NCI-H460 (cell line): ENCODE measurements around the gene TNS4. TPM values are rescaled to one million over a fixed set of nuclear protein-coding genes. Genes with fewer than 3 reads are reported as not detected.

Experiments used
- DNase-seq: peaks from one replicate; pipeline ENCODE4 v3.0.0-alpha.2; 2016; ENCODE audit warnings: low read depth; ENCODE audit errors: extremely low read depth
- total RNA-seq: library from RNA; depleted of rRNA; stranded (reverse); fragments of >200 nt; shearing (Covaris generic); gene quantifications from 2 replicates; pipeline ENCODE4 v1.2.3, GENCODE V29; 2014; rRNA removed

TNS4 gene
- total RNA-seq, 1 experiment from 2014 or later: 0.10 TPM

DNA sequence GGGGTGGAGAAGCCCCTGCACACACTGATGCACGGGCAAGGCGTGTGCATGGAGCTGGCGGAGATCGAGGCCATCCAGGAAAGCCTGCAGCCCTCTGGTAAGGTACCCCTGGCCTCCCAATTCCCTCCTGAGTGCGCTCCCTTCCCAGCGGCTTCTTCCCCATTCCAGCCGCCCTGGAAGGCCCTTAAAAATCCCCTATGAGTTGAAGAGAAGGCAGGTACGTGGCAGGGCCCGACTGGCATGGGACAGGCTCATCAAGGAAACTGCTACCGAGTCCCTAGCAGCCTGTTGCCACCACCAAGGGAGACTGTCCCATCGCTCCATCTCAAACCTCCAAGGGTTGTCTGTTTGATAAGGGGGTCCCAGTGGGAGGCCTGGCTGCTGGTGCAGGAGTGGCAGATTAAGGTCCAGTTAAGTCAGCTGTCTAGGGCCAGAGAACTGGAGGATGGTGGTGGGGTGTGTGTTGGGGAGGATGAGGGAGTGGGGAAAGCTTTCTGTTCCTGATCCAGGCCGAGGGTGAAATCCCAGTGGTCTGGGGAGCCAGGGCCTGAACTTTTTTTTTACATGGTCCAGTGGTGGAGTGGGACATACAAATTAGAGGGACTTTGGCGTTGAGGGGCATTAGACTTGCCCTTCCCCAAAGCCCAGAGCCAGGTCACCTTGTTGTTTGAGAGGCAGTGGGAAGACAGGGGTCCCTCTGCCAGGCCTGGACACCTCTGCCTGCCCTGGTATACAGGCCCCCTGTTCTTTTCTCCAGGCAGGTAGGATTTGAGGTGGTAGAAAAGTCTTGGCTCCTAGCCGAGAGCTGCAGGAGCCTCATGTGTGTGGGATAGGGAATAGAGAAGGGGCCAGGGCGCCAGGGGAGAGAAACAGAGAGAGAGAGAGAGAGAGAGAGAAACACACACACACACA, 57.2 kb downstream of the TNS4 start:
- DNase-seq: no peak

DNA sequence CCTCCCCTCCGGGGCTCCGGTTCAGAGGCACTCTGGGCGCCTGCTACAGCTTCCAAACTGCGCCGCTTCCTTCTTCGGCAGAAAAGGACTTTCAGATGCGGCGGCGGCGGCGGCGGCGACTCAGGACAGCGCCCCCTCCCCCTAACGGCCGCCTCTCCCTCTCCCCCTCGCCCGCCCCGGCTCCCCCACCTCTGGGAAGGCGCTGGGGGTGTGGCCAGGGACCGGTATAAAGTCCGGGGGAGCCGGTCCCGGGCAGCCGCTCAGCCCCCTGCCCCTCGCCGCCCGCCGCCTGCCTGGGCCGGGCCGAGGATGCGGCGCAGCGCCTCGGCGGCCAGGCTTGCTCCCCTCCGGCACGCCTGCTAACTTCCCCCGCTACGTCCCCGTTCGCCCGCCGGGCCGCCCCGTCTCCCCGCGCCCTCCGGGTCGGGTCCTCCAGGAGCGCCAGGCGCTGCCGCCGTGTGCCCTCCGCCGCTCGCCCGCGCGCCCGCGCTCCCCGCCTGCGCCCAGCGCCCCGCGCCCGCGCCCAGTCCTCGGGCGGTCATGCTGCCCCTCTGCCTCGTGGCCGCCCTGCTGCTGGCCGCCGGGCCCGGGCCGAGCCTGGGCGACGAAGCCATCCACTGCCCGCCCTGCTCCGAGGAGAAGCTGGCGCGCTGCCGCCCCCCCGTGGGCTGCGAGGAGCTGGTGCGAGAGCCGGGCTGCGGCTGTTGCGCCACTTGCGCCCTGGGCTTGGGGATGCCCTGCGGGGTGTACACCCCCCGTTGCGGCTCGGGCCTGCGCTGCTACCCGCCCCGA, 58.0 kb downstream of the TNS4 start, which contains the start of gene IGFBP4:
IGFBP4 (plus strand) TSS at position 255 of the 792 bp plus-strand sequence; CDS start at position 541, 286 bp downstream.
- peak; percentile 69 for DNase-seq

DNA sequence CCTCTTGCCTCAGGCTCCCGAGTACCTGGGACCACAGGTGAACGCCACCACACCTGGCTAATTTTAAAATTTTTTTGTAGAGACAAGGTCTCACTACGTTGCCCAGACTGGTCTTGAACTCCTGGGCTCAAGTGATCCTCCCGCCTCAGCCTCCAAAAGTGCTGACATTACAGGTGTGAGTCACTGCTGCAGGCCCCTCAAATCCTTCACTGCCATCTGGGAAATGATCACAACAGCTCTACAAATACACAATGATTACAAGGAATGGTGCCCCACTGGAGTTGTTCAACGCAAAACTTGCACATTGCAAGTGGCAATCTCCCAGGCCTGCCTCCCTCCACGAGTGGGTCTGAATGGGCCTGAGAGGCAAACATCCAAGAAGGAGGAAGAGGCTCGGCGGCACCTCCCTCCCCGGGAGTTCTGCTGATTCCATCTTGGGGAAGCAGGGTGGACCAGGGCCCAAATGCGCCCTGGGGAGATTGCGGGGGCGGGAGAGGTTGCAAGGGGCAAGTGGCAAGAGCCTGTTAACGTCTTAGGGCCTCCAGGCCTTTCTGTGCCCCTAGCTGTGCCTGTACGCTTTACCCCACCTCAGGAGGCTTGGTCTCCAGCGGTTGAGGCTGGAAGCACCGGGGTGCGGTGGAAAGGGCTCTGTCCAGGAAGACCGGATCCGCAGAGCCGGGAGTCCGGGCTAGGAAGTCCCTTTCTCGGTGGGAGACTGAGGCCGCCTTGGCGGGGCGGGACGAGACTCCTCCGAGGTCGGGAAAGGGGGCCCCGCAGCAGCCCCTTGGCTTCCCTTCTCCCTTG, 58.8 kb downstream of the TNS4 start:
- no peak for DNase-seq

DNA sequence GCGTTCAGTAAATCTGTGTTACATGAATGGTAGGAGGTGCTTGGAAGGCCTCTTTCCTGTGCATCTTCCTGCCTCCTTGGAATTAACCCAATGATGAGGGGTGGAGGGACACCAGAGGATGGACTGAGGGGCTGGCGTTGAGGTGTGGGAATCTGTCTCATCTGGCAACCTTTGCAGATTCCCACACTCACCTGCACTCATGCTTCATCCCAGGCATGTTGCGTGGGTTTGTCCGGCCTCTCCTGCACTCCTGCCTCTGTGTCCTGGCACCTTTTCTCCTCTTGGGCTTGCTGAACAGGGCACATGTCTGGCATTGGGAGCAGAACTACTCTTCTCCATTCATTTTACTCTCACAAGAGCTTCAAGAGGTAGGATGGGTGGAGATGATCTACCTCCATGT, 61.3 kb downstream of the TNS4 start:
- no peak for DNase-seq

DNA sequence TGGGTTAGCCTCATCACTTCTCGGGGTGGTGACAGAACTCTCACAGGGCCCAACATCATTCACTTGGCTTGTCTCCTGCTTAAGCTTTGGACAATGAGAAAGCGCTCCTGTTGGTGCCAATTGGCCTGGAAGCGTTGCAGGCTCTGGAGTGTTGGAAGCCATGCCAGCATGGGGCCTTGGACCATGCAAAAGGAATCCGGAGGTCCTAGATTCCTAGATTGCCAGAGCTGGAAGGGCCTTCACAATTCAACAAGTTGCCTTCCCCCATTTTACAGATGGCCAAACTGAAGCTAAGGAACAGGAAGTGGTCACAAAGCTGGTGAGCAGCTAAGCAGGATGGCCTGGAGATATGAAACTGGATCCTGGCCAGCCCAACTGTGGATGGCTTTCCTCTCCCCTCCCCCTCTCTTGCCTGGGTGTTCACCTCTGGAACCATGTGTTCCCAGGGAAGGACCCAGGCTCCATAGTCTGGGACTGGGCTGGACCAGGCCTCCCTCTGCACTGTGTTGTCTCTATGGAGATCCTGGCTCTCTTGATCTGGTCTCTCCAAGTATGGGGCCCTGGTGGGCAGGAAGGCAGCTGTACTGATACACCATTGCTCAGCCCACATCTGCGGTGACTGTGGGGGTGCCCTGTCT, 64.2 kb downstream of the TNS4 start:
- no peak for DNase-seq

DNA sequence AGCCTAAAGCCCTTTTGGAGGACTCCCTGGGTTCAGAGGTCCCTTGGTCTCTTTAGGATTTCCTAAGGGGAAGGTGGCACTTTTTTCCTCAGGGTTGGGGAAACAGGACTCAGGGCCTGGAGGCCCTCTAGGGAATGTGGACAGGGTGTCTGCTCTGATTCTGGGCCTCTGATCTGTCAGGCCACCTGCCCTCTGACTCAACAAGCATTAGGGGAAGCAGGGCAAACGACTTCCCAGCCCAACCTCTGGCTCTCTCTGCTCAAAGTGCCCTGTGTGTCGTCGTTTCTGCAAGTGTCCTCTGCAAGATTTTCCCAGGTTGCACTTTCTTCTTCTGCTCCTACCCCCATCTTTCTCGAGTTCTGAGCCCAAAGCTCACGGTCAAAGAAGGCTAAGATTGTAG, 64.8 kb downstream of the TNS4 start:
- DNase-seq: no peak

DNA sequence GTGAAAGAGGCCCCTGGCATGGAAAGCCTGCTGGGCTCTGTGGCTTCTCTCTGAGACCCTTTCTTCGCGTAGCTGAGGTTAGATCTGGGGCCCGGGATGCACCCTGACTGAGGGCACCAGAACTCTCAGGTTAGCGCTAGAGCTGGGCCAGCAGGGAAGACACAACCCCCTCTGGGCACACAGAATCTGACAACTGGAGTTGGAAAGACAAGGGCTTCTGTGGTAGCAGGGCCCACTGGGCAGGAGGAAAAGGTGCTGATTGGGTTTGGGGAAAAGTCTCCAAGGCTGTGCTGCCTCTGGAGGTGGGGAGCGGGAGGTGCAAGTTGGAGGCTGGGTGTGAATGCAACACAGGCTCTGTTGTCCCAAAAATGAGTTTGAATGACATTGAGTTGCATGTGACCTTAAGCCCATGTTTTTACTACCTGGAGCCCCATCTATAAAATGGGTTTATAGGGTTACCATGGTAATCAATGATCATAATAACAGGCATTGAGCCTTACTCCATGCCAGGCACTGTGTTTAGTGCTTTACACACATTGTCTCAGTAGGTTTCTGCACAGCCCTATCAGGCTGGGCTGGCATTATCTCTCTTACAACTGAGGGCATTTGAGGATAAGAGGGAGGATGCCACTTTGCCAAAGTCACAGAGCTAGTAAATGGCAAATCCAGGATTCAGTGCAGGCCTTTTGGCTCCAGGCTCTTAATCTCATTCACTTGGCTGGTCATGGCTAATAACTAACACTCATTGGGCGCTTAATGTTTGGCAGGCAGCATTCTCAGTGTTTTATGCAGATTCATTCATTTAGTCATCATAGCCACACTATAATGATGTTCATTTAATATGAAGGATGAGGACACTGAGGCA, 67.6 kb downstream of the TNS4 start:
- no peak for DNase-seq

DNA sequence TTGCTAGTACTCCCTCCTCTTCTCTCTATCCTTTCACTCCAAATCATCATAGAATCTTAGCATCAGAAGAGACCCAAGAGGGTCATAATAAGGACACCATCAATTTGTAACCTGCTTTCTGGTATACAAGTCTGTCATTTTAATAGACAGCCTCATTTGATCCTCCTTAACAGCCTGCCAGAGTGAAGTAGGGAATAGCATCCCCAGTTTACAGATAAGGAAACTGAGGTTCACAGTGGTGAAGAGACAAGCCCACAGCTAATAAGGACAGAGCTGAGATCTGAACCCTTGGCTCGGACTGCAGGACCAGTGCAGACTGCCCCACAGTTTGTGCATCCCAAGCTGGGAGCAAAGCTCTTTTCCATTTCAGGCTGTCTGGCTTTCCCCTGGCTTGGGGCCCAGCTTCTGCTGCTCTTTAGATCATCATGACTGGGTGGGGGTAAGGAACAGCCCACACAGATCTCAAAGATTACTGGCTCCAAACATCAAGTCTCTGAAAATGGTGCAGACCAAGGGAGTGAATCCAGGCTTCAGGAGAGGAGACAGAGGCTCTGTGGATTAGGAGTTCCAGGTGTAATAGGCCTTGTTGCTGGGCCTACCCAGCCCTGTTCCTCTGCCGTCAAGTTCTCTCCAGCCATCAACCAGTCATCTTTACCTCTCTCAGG, 68.4 kb downstream of the TNS4 start:
- DNase-seq: no peak

DNA sequence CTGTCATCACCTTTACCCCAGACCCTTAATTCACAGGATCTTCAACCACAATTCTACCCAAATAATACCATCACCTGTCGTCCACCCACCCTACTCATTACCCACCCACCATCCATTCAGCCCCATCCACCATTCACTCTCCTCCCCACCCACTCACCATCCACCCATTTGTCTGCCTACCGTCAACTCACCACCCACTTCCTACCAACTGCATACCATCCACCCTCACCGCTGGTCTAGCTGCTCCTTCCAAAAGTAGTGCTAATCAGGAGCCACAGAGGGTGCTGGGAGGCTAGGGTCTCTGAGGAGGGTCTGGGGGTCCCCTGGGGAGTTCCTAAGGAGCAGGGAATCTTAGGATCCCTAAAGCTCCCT, 70.2 kb downstream of the TNS4 start:
- DNase-seq: no peak

DNA sequence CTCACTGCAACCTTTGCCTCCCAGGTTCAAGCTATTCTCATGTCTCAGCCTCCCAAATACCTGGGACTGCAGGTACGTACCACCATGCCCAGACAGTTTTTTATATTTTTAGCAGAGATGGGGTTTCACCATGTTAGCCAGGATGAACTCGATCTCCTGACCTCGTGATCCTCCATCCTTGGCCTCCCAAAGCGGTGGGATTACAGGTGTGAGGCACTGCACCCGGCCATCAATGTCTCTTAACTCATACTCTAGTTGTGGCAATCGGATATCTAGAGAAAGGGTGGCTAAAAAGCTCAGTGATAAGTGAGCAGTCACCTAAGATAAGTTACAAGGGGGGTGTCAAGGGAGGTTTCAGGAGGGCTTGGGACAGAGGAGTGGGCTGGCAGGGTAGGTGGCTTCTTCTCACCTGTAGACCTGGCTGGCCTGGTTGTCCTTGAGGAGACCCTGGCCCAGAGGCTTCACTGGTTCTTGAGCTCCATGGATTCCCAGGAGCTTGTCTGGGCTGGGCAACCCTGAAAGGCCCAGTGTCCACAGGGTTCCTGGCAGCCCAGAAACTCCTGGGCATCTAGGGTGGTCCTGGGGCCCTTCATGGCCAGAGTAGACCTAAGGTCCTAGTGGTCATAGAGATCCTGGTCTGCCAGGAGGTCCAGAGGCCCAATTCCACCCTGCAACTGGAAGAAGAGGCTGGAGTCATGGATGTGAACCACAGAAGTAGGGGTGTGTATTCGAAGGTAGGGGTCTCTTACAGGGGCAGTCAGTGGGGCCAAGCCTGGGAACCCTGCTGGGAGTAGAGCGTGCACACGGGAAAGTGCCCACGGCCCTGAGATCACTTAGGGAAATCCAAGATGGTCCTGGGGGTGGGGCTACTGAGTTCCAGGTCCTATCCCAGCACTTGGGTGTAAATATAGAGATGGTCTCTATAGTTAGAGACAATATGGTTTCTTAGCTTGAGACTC, 70.9 kb downstream of the TNS4 start:
- no peak for DNase-seq

DNA sequence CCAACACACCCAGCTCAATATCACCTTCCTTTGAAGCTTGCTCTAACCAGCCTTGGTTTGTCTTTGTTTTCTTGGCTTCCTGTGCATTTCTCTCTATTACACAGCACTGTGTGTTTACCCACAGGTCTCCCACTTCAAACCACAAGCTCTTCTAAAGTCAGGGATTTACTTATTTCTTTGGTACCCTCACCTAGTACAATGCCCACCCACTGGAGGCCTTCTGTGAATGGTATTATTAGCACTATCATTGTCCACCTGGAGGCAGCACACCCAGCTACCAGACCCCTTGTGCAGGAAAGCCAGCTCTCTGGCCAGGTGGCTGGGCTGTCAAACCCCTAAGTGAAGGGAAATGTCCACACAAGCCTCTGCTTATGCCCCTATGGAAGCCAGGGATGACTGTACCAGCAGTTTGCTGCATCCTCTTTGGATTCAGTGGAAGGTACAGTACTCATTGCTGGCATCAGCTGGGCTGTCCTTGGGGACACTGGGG, 74.4 kb downstream of the TNS4 start:
- DNase-seq: no peak

Other genes starting within 250 kb of the TNS4 start
- gene CDC6, start 213.7 kb downstream of the TNS4 start, total RNA-seq: 17.3 and 17.6 TPM in 2 replicates
- 10.6 and 12.1 TPM in 2 replicates for gene RARA, start 192.4 kb downstream of the TNS4 start, total RNA-seq
- gene GJD3, start 136.9 kb downstream of the TNS4 start, total RNA-seq: not detected in 2 replicates
- gene TOP2A, start 83.7 kb downstream of the TNS4 start, total RNA-seq: 272 and 315 TPM in 2 replicates
- 7.2 and 10.8 TPM in 2 replicates for gene IGFBP4, start 58.2 kb downstream of the TNS4 start, total RNA-seq
- gene CCR7, start 63.8 kb upstream of the TNS4 start, total RNA-seq: not detected in 2 replicates
- 101 and 107 TPM in 2 replicates for gene SMARCE1, start 146.2 kb upstream of the TNS4 start, total RNA-seq
- gene KRT222, start 163.6 kb upstream of the TNS4 start, total RNA-seq: not detected in 2 replicates
- gene KRT24, start 202.1 kb upstream of the TNS4 start, total RNA-seq: not detected in 2 replicates